OCI-LY3 (cell line): ENCODE results near the gene RPL36AL.
A peak's percentile ranks its signal among the peaks of the same experiment; 100 is the strongest.

Experiments used
- H2AFZ ChIP-seq: fragments of 200-600, 300-600 bp; shearing (Covaris generic); 2 replicates; pipeline ENCODE4 v1.6.0; 2014; ENCODE audit warnings: antibody characterized with exemption, low read depth, low read length
- H3K27ac ChIP-seq: fragments of 200-600, 300-600 bp; sonication (generic); 2 replicates; pipeline ENCODE4 v1.5.1; 2014; ENCODE audit warnings: mild to moderate bottlenecking, low read length, moderate library complexity, mixed read lengths
- H3K27me3 ChIP-seq: fragments of 200-600, 300-600 bp; sonication (generic); 2 replicates; pipeline ENCODE4 v1.6.1; 2014; ENCODE audit warnings: low read depth, low read length, mixed read lengths
- H3K36me3 ChIP-seq: fragments of 200-600, 300-600 bp; sonication (generic); replicated peaks from 2 replicates; pipeline ENCODE3; 2014; ENCODE audit warnings: low read depth, low read length, mixed read lengths
- H3K4me1 ChIP-seq: fragments of 300-600, 200-600 bp; sonication (generic); 2 replicates; pipeline ENCODE4 v1.6.1; 2014; ENCODE audit warnings: low read length, mixed read lengths
- H3K4me2 ChIP-seq: fragments of 200-600, 300-600 bp; sonication (generic); 2 replicates; pipeline ENCODE4 v1.6.1; 2014; ENCODE audit warnings: low read length, mixed read lengths
- H3K4me3 ChIP-seq: fragments of 300-600, 200-600 bp; sonication (generic); 2 replicates; pipeline ENCODE4 v1.5.1; 2014; ENCODE audit warnings: antibody characterized with exemption, mild to moderate bottlenecking, low read length, moderate library complexity
- H3K79me2 ChIP-seq: fragments of 300-600, 200-600 bp; shearing (Covaris generic); 2 replicates; pipeline ENCODE4 v1.6.1; 2014; ENCODE audit warnings: mild to moderate bottlenecking, low read length, mixed read lengths
- H3K9ac ChIP-seq: fragments of 300-600, 200-600 bp; shearing (Covaris generic); 2 replicates; pipeline ENCODE4 v1.6.0; 2014; ENCODE audit warnings: mild to moderate bottlenecking, low read length, moderate library complexity
- H3K9me3 ChIP-seq: fragments of 200-600, 300-600 bp; shearing (Covaris generic); 2 replicates; pipeline ENCODE4 v1.6.1; 2014; ENCODE audit warnings: low read length, mixed read lengths; ENCODE audit not compliant: insufficient read depth
- H4K20me1 ChIP-seq: fragments of 200-600, 300-600 bp; sonication (generic); 2 replicates; pipeline ENCODE4 v1.6.1; 2016; ENCODE audit warnings: low read length, mixed read lengths; ENCODE audit not compliant: insufficient read depth
- EZH2phosphoT487 ChIP-seq: fragments of 200-600 bp; shearing (Covaris generic); IDR thresholded peaks from 2 replicates; pipeline ENCODE4 v1.6.1; 2018; ENCODE audit warnings: antibody characterized with exemption, mixed run types, low read depth
- TF ChIP-seq, protein P1 (sequence below): fragments of 200-600, 300-600 bp; sonication (generic); IDR thresholded peaks from 2 replicates; pipeline ENCODE4 v1.5.1; 2014; ENCODE audit warnings: antibody characterized with exemption, low read length, low read depth

Gene RPL36AL

DNA sequence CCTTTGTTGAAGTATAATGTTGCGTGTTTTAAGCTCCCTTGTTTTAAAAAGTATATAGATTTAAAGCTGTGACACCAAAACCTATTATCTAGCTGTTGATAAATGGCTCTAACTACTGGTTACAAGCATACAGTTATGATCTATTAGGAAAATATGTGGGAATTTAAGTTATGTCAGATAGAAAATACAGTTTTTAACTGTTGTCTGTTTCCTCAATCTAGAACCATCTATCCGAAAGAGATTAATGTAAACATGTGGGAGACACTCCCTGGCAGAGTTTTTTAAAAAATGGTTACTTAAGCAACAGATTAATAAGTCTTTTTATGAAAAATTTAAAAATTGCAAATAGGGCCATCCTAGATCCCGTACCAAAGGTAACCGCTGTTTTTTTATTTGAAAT is 8.2 kb downstream of the RPL36AL start:
- 0 out of 2 replicates have a peak, but pooled peaks cover 3% of the 10 kb centered on the region for H4K20me1 ChIP-seq
- H3K4me3 ChIP-seq, result no peak overlapping the region
- TF ChIP-seq, protein P1, sequence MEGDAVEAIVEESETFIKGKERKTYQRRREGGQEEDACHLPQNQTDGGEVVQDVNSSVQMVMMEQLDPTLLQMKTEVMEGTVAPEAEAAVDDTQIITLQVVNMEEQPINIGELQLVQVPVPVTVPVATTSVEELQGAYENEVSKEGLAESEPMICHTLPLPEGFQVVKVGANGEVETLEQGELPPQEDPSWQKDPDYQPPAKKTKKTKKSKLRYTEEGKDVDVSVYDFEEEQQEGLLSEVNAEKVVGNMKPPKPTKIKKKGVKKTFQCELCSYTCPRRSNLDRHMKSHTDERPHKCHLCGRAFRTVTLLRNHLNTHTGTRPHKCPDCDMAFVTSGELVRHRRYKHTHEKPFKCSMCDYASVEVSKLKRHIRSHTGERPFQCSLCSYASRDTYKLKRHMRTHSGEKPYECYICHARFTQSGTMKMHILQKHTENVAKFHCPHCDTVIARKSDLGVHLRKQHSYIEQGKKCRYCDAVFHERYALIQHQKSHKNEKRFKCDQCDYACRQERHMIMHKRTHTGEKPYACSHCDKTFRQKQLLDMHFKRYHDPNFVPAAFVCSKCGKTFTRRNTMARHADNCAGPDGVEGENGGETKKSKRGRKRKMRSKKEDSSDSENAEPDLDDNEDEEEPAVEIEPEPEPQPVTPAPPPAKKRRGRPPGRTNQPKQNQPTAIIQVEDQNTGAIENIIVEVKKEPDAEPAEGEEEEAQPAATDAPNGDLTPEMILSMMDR, result no peak
- no peak for TF ChIP-seq EZH2phosphoT487
- H3K27ac ChIP-seq, result no peak overlapping the region
- no peaks in the 10 kb centered on the region for H3K9me3 ChIP-seq
- no peak overlapping the region for H3K4me2 ChIP-seq
- peaks cover 48% of the 10 kb centered on the region for H3K36me3 ChIP-seq
- no peak overlapping the region for H2AFZ ChIP-seq
- no peaks in the 10 kb centered on the region for H3K4me1 ChIP-seq
- H3K9ac ChIP-seq, result no peak overlapping the region
- no peaks in the 10 kb centered on the region for H3K27me3 ChIP-seq
- peaks cover 84% of the 10 kb centered on the region for H3K79me2 ChIP-seq

DNA sequence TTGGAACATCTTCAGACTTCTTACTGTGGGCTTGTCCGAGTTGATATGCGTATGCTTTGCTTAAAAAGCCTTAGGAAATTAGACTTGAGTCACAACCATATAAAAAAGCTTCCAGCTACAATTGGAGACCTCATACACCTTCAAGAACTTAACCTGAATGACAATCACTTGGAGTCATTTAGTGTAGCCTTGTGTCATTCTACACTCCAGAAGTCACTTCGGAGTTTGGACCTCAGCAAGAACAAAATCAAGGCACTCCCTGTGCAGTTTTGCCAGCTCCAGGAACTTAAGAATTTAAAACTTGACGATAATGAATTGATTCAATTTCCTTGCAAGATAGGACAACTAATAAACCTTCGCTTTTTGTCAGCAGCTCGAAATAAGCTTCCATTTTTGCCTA is 12.8 kb downstream of the RPL36AL start:
- no peak overlapping the region for H2AFZ ChIP-seq
- H3K4me2 ChIP-seq, result no peak overlapping the region
- H3K9ac ChIP-seq, result no peak overlapping the region
- H3K27ac ChIP-seq, result no peak overlapping the region
- H3K79me2 ChIP-seq, result peaks cover 82% of the 10 kb centered on the region
- H4K20me1 ChIP-seq, result 0 out of 2 replicates have a peak, but pooled peaks cover 3% of the 10 kb centered on the region
- peaks cover 45% of the 10 kb centered on the region for H3K36me3 ChIP-seq
- H3K4me1 ChIP-seq, result no peaks in the 10 kb centered on the region
- H3K9me3 ChIP-seq, result no peaks in the 10 kb centered on the region
- no peak overlapping the region for H3K4me3 ChIP-seq
- TF ChIP-seq, protein P1, result no peak
- TF ChIP-seq EZH2phosphoT487, result no peak
- no peaks in the 10 kb centered on the region for H3K27me3 ChIP-seq

DNA sequence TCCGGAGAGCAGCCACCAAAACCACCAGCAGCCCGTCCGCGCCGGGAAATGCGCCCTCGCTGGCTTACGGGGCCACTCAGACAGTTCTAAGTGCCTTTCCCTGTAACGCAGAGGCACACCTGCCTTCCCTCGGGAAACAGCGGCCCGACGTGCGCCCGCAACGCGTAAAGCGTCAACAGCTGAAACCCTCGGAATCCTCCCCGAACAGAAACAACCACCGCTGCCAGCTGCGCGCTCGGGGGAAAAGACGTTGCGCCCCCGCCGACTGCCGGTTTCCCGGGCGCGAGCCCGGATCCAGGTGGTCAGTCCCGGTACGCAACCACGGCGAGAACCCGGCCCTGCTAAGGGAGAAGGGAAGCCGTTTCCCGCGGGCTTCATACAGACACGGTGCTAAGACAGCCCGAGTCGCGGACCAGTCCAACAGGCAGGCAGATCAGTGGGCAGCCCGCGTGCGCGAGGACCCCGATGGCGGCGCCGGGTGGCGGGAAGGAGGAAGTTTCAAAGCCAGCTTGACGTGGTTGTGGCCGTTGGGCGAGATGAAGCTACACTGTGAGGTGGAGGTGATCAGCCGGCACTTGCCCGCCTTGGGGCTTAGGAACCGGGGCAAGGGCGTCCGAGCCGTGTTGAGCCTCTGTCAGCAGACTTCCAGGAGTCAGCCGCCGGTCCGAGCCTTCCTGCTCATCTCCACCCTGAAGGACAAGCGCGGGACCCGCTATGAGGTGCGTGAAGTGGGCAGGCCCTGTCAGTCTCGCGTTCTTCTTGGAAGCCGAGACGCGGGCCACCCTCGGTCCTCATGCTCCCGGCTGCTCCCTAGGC is 21.7 kb downstream of the RPL36AL start, which contains the start of gene LRR1:
TSS of gene LRR1 (plus strand) at position 456 of the 816 bp plus-strand sequence. CDS start at position 537, 81 bp downstream.
- H3K9ac ChIP-seq, result peak within 1 kb of the TSS; percentile 92
- peak within 1 kb of the TSS; percentile 85 for H3K4me3 ChIP-seq
- H3K36me3 ChIP-seq, result peaks cover 14% of the 10 kb centered on the region
- peaks cover 60% of the 10 kb centered on the region for H3K79me2 ChIP-seq
- peaks cover 25% of the 10 kb centered on the region for H3K4me1 ChIP-seq
- TF ChIP-seq, protein P1, result no peak
- TF ChIP-seq EZH2phosphoT487, result no peak
- H3K4me2 ChIP-seq, result peak within 1 kb of the TSS; percentile 75
- H3K27ac ChIP-seq, result peak within 1 kb of the TSS; percentile 88
- H3K27me3 ChIP-seq, result no peaks in the 10 kb centered on the region
- peak within 1 kb of the TSS; percentile 58; the same call in 1 of the 2 replicates for H2AFZ ChIP-seq
- no peaks in the 10 kb centered on the region for H4K20me1 ChIP-seq
- H3K9me3 ChIP-seq, result no peaks in the 10 kb centered on the region

DNA sequence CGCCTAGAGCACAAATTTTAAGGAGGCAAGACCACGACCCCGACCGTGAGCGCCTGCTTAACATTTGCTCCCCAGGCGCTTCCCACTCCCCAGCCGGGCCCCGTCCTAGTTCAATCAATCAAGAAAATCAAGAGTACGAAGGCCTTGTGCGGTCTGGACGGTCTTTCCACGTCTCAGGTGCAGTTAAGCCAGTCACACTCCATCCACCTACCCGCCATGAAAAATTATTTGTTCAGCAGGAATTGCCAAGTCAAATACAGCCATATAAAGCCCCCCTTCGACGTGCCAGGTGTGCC is 22.3 kb downstream of the RPL36AL start:
- TF ChIP-seq, protein P1, result no peak
- TF ChIP-seq EZH2phosphoT487, result no peak
- Histone ChIP-seq H2AFZ (0 out of 2 replicates have a peak overlapping the region, but pooled peaks have one; percentile 58), H3K4me2 (peak overlapping the region; percentile 75), H3K4me3 (peak overlapping the region; percentile 85), H3K27me3 (no peaks in the 10 kb centered on the region), H4K20me1 (no peaks in the 10 kb centered on the region), H3K9me3 (no peaks in the 10 kb centered on the region), H3K79me2 (peaks cover 58% of the 10 kb centered on the region), H3K4me1 (peaks cover 30% of the 10 kb centered on the region), H3K27ac (peak overlapping the region; percentile 88), H3K9ac (peak overlapping the region; percentile 92), H3K36me3 (peaks cover 12% of the 10 kb centered on the region)
